NCI-H187 treated with DMSO at 0.1 percent for 48 hours (cell line): ENCODE measurements around the gene SLC1A7.

ENCODE experiments used
- DNase-seq: peaks from one replicate; lab custom pipeline; 2025; lab: John Stamatoyannopoulos, UW

The SLC1A7 gene

DNA sequence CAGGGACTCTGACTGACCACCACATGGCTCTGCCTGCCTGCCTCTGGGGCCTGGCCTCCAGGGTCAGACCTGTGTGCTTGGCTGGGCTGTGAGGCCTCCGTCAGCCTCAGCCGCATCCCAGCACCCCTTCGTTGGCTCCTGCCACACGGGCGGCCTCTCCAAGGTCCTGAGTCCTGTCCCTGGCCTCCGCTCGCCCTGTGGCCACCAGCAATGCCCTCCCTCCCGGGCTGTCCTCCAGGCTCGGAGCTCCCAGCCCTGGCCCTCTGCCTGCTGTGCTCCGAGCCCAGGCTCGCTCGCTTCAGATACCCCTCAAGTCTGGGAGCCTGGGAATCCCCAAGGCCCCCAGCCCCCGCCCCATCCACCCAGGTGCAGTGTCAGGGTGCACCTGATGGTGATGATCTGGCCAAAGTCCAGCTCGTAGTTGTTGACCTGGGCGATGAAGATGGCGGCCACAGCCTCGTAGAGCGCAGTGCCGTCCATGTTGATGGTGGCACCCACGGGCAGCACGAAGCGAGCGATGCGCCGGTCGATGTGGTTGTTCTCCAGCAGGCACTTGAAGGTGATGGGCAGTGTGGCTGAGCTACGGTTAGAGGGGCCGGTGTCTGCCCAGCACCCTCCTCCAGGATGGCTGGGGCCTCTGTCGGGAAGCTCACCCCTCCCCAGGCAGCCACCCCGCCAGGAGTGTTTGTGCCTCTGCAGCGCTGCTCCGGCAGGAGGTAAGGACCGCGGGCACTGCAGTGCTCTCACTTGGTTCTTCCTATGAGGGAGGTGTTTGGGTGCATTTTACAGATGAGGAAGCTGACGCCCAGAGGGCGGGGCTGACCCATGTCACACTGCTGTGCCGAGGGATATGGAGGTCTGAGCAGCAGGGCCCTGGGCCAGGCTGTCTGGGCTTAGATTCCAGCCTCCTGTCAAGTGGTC is 52.0 kb downstream of the SLC1A7 start:
- no peak for DNase-seq

DNA sequence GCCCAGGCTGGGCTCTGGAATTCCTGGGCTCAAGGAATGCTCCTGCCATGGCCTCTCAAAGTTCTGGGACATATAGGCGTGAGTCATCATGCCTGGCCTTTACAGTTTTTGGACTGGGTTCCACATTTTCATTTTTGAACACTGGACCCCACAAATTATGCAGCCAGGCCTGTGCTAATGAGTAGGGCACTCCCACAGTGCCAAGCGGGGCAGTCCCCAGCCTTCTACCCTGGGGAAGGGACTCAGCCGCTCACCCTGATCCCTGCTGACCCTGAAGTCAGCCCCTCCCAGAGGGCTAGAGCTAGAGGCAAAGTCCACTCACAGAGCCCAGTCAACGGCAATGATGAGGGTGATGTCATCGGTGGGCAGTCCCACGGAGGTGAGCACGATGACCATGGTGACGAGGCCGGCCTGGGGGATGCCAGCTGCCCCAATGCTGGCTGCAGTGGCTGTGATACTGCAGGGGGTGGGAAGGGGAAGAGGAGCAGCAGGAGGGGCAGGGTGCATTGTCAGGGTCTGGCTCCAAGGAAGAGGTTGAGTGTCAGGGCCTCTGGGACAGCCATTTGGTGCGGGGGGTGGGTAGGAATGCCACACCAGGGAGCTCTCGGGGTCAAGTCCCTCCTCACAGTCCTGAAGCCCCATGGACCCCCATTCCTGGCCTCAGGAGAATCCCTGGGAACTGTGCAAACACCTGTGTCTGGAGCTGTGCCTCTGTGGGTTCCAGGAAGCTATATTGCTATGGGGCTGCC is 52.8 kb downstream of the SLC1A7 start:
- DNase-seq: no peak

DNA sequence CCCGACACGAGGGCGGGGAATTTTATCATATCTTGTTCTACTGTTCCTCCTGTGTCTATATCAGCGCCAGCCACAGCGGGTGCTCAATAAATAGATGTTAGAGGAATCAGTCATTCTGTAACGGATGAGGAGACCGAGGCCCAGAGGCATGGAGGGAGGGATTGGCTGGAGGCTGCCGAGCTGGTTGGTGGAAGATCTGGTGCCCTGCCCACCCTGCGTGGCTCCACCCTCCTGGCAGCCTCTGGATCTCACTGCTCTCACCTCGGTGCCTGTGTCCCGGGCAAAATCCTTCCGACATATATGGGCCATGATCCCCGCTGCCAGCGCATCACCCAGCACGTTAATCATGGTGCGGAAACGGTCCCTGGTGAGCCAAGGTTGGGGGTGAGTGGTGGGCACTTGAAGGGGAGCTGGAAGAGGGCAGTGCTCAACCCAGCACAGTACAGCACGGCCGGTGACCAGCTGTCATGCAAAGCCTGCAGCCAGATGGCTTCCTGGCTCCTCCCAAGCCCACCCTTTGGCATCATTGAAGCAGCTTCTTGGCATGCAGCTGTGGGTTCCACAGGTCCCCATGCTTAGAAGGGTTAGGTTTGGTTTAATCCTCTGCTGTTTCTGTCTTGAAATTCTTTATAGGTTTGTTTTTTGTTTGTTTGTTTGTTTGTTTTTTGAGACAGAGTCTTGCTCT is 53.7 kb downstream of the SLC1A7 start:
- DNase-seq: no peak

GRCh38 chr1:53087332-53088285 is 54.8 kb downstream of the SLC1A7 start:
- no peak for DNase-seq

- DNase-seq: no peak
These were observed 55.9 kb downstream of the SLC1A7 start for GRCh38 chr1:53086491-53087070.

DNA sequence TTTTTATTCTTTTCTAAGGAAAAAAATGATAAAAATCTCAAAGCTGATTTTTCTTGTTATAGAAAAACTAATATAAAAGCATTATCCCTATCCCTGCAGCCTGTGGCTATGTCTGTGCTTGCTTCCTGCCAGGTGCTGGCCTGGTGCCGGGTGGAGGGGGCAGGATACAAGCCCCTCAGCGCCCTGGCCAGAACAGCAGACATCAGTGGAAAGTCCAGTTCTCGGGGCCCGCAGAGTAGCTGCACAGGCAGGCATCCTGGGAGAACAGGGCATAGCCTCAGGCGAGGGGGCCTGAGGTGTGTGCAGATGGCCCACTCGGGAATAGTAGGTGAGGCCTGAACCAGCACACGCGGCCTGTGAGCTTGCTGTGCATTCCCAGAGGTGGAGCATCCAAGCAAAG is 57.0 kb downstream of the SLC1A7 start:
- no peak for DNase-seq

DNA sequence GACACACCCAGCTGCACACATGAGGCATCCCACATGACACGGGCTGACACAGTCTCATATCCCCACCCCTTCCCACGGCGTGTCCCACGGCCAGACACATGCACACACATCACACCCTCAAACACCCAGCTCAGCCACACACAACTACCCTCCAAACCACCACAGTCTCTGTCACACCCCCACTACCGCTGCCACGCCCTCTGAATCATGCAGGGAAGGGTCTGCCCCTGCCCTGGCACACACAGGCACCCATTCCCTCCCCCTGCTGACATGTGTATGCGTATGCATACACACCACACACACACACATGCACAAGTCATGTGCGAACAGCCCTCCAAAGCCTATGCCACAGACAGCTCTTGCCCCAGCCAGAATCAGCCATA is 57.9 kb downstream of the SLC1A7 start:
- no peak for DNase-seq

GRCh38 chr1:53083636-53084588 is 58.5 kb downstream of the SLC1A7 start:
- no peak for DNase-seq

GRCh38 chr1:53082826-53083455 is 59.5 kb downstream of the SLC1A7 start:
- DNase-seq: no peak

DNA sequence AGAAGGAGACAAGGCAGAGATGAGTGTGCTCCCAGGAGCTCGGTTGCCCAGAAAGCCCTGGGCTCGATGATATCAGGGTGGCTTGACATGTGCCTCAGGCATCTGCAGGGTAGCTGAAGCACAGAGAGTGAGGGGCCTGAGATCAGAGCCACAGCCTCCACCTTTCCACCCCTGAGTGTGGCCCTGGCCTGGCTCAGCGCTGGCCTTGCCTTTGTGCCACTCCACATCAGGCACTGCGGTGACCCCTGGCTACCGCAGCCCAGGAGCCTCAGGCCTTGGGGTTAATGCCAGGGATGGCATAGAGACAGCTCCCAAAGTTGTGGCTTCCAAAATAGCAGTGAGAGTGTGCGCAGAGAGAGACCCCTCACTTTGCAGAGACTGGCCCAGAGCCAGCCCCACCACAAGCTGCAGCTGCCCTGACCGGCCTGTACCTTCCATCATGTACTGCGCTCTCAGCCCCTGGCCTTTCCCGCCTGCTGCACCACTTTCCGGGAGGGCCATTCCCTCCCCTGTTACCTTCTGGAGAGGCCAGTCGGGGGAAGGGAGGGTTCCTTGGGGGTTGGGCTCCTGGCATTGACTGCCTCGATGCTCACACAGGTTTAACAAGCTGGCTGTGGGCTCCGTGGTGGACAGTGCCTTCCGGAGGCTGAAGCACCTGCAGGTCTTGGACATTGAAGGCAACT is 60.9 kb downstream of the SLC1A7 start:
- DNase-seq: no peak

DNA sequence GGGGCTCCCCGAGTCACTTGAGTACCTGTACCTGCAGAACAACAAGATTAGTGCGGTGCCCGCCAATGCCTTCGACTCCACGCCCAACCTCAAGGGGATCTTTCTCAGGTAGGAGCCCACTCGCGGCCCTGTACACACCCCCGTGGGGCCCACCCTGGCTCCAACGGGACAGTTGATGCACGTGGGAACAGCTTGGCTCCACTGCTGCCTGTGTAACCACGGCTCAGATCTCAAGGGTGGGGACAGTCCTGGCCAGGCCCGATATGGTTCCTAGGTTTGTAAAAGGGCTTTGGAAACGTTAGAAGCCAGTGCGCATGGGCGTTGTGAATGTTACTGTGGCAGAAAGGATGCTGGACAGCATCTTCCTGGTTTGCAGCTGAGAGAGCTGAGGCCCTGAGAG is 61.7 kb downstream of the SLC1A7 start:
- DNase-seq: no peak

- DNase-seq: no peak
These were observed 62.4 kb downstream of the SLC1A7 start for GRCh38 chr1:53080041-53080440.

DNA sequence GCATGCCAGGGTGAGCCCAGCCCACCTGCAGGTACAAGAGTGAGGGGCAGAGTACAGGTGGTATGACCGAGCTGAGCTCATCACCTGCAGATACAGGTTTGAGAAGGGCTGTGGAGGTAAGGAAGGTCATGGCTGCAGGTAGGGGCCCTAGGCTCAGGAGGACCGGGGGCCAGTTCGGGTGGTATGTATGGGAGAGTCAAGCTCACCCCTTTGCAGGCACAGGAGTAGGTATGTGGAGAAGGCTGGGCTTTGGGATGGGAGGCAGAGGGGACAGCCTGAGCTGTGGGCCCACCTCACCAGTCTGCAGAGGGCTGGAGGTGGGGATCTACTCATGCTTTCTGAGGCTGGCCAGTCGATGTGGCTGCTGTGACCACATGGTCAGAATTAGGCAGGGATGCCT is 63.2 kb downstream of the SLC1A7 start:
- DNase-seq: no peak

GRCh38 chr1:53078333-53079101 is 63.9 kb downstream of the SLC1A7 start:
- no peak for DNase-seq

- DNase-seq: no peak
These were observed 64.9 kb downstream of the SLC1A7 start for GRCh38 chr1:53077599-53077965.

GRCh38 chr1:53076721-53077598 is 65.5 kb downstream of the SLC1A7 start:
- DNase-seq: no peak

DNA sequence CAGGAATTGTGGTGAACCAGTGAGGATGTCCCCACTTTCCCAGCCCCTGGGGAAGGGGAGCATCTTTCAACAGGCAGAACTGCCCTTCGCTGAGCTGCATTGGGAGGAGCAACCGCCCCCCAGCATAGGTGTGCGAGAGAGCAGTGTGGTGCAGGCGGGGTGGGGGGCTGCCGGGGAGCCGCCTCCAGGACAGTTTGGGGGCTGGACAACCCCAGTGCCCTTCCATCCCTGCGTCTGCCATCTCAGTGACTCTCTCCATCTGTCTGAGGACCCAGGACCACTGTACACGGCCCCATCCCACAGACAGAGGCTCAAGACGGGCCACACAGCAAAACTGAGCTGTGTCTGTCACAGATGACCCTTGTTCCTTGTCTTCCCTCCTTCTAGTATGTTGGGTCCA is 66.3 kb downstream of the SLC1A7 start:
- DNase-seq: no peak
